GM12878 (cell line): ENCODE measurements around the gene WNT3A. TPM values are rescaled to one million over a fixed set of nuclear protein-coding genes. Genes with fewer than 3 reads are reported as not detected.

ENCODE experiments used
- ATAC-seq: fragments of 200-7000 bp; cut with Tn5 transposase; 3 replicates; pipeline ENCODE4 v1.9.1; 2020; ENCODE audit warnings: mild to moderate bottlenecking, moderate library complexity
- BruUV-seq: library from RNA; stranded (reverse); fragments of 400-500 nt; replicated peaks from 2 replicates; lab custom pipeline; 2021; lab: Mats Ljungman, UMichigan
- CTCF ChIA-PET: fragments of 300-600 bp; sonication (Branson Sonifier 250); formaldehyde crosslinking; extraction: SDS; loops from one replicate; lab custom pipeline; 2021; ENCODE audit warnings: inconsistent platforms; lab: Yijun Ruan, JAX
- POLR2A ChIA-PET: fragments of 350-600 bp; formaldehyde crosslinking; extraction: SDS; loops from one replicate; lab custom pipeline; 2021; ENCODE audit warnings: inconsistent platforms; lab: Charles Lee
- RAD21 ChIA-PET: fragments of 300-600 bp; sonication (Branson Sonifier 250); formaldehyde crosslinking; loops from one replicate; lab custom pipeline; 2023; ENCODE audit warnings: antibody characterized with exemption; ENCODE audit not compliant: unreplicated experiment; lab: Charles Lee
- SMC1A ChIA-PET: fragments of 300-600 bp; sonication (Branson Sonifier 250); formaldehyde crosslinking; loops from one replicate; lab custom pipeline; 2023; ENCODE audit not compliant: unreplicated experiment, uncharacterized antibody; lab: Charles Lee
- DNase-seq: peaks from one replicate; pipeline ENCODE4 v3.0.0-alpha.2; 2011; ENCODE audit warnings: low read depth, low spot score
- FAIRE-seq: peaks from 3 replicates; lab custom pipeline; 2011; peaks lifted over from hg19 to GRCh38; lab: Jason Lieb, UNC
- H2AFZ ChIP-seq: 2 replicates; pipeline ENCODE4 v1.6.0; 2011; ENCODE audit warnings: low read depth, low read length, control low read depth; ENCODE audit not compliant: control insufficient read depth
- H3K27ac ChIP-seq: 2 replicates; pipeline ENCODE4 v1.5.1; 2011; ENCODE audit warnings: control low read depth; ENCODE audit not compliant: control insufficient read depth, insufficient read depth
- H3K27me3 ChIP-seq, 2 experiments: replicated peaks in 1 of 2; 2 replicates each; pipeline versions ENCODE4 v1.6.0 to v1.6.1; 2011; ENCODE audit warnings: low read length in 1 of 2; ENCODE audit not compliant: control insufficient read depth in 2 of 2, insufficient read depth in 2 of 2
- H3K36me3 ChIP-seq, 2 experiments: 2 replicates each; pipeline ENCODE4 v1.5.1; 2011; ENCODE audit warnings: low read length in 1 of 2; ENCODE audit not compliant: control insufficient read depth in 2 of 2, insufficient read depth in 2 of 2
- H3K4me1 ChIP-seq: 2 replicates; pipeline ENCODE4 v1.6.1; 2011; ENCODE audit warnings: mild to moderate bottlenecking, low read length, moderate library complexity, mixed read lengths; ENCODE audit not compliant: control insufficient read depth, insufficient read depth
- H3K4me2 ChIP-seq: 2 replicates; pipeline ENCODE4 v1.6.0; 2011; ENCODE audit warnings: control low read depth; ENCODE audit not compliant: control insufficient read depth, insufficient read depth
- H3K4me3 ChIP-seq: fragments of 200-600 bp; sonication (generic); 2 replicates; pipeline ENCODE4 v1.5.1; 2016
- H3K79me2 ChIP-seq: 2 replicates; pipeline ENCODE4 v1.6.0; 2011; ENCODE audit warnings: low read length; ENCODE audit not compliant: control insufficient read depth, insufficient read depth
- H3K9ac ChIP-seq: 2 replicates; pipeline ENCODE4 v1.8.0; 2011; ENCODE audit warnings: low read length, control low read depth, mixed read lengths; ENCODE audit not compliant: control insufficient read depth, insufficient read depth
- H3K9me3 ChIP-seq: replicated peaks from 3 replicates; pipeline ENCODE4 v1.5.1; 2011; ENCODE audit warnings: mild to moderate bottlenecking, low read length; ENCODE audit not compliant: control insufficient read depth, insufficient read depth
- H4K20me1 ChIP-seq: 2 replicates; pipeline ENCODE4 v1.6.0; 2011; ENCODE audit not compliant: control insufficient read depth, insufficient read depth
- CHD1 ChIP-seq: IDR thresholded peaks from 2 replicates; pipeline ENCODE4 v1.6.1; 2012; ENCODE audit warnings: low read depth, low read length, improper control_type of control experiment
- CREM ChIP-seq: IDR thresholded peaks from 2 replicates; pipeline ENCODE4 v1.6.1; 2014; ENCODE audit warnings: antibody characterized with exemption, low read depth
- HCFC1 ChIP-seq: fragments of 150-350 bp; IDR thresholded peaks from 2 replicates; pipeline ENCODE4 v1.6.1; 2014; ENCODE audit warnings: low read length
- IRF4 ChIP-seq: IDR thresholded peaks from 2 replicates; pipeline ENCODE4 v1.6.1; 2011; ENCODE audit warnings: low read depth, low read length
- NBN ChIP-seq: fragments of 450-650 bp; IDR thresholded peaks from 2 replicates; pipeline ENCODE4 v1.6.1; 2016
- NFYA ChIP-seq: IDR thresholded peaks from 2 replicates; pipeline ENCODE4 v1.6.1; 2011; ENCODE audit warnings: low read depth, mild to moderate bottlenecking, low read length, improper control_type of control experiment, borderline replicate concordance
- NR2C2 ChIP-seq: IDR thresholded peaks from 2 replicates; pipeline ENCODE4 v1.6.1; 2011; ENCODE audit warnings: borderline replicate concordance, low read depth; ENCODE audit not compliant: control insufficient read depth, insufficient read length
- RAD21 ChIP-seq: IDR thresholded peaks from 2 replicates; pipeline ENCODE4 v1.6.1; 2011; ENCODE audit warnings: mild to moderate bottlenecking, low read depth, low read length, moderate library complexity; ENCODE audit not compliant: insufficient read depth
- RAD51 ChIP-seq: fragments of 450-650 bp; IDR thresholded peaks from 2 replicates; pipeline ENCODE4 v1.6.1; 2016; ENCODE audit warnings: moderate library complexity, mild to moderate bottlenecking, inconsistent platforms
- RELA ChIP-seq: fragments of 450-650 bp; IDR thresholded peaks from 2 replicates; pipeline ENCODE4 v1.8.0; 2014; ENCODE audit warnings: borderline replicate concordance; ENCODE audit not compliant: partially characterized antibody
- SREBF2 ChIP-seq: IDR thresholded peaks from 2 replicates; pipeline ENCODE4 v1.6.1; 2012; ENCODE audit warnings: mild to moderate bottlenecking, low read length
- STAT3 ChIP-seq: IDR thresholded peaks from 2 replicates; pipeline ENCODE4 v1.6.1; 2011; ENCODE audit warnings: low read depth, low read length, improper control_type of control experiment
- SUPT20H ChIP-seq: IDR thresholded peaks from 2 replicates; pipeline ENCODE4 v1.6.1; 2011; ENCODE audit warnings: low read depth, mild to moderate bottlenecking, low read length, moderate library complexity, borderline replicate concordance; ENCODE audit not compliant: control insufficient read depth
- USF1 ChIP-seq: IDR thresholded peaks from 2 replicates; pipeline ENCODE4 v1.6.1; 2011; ENCODE audit warnings: borderline replicate concordance, low read depth, mild to moderate bottlenecking, moderate library complexity, mixed read lengths, low read length; ENCODE audit not compliant: insufficient read depth; ENCODE audit errors: extremely low read length
- ZBTB4 ChIP-seq: fragments of 450-650 bp; formaldehyde crosslinking; IDR thresholded peaks from 2 replicates; pipeline ENCODE4 v1.4.0; 2022; ENCODE audit warnings: mild to moderate bottlenecking, moderate library complexity
- ZNF592 ChIP-seq: fragments of 450-650 bp; IDR thresholded peaks from 2 replicates; pipeline ENCODE4 v1.6.1; 2017; ENCODE audit warnings: mild to moderate bottlenecking, moderate library complexity
- ZSCAN29 ChIP-seq: fragments of 450-650 bp; IDR thresholded peaks from 2 replicates; pipeline ENCODE4 v1.6.1; 2017; ENCODE audit warnings: mild to moderate bottlenecking, moderate library complexity
- WGBS: methylation state at CpG from one replicate; pipeline ENCODE4 v1.1.6; 2016; ENCODE audit warnings: low lambda C conversion rate; ENCODE audit not compliant: insufficient replicate concordance, insufficient coverage; ENCODE audit errors: missing lambda C conversion rate; 5-methylcytosine and 5-hydroxymethylcytosine counted together
- in situ Hi-C: fragments of 300-500 bp; cut with MboI; formaldehyde crosslinking; loops from 9 replicates; pipeline ENCODE4 v1.14.3; 2018; ENCODE audit warnings: mixed read lengths
- intact Hi-C: fragments of 100-400 bp; cut with micrococcal nuclease; formaldehyde crosslinking; loops from one replicate; pipeline ENCODE4 v1.14.2; 2022; ENCODE audit not compliant: unreplicated experiment
- polyA plus RNA-seq, 11 experiments: library from polyadenylated mRNA; depleted of rRNA in 4 of 11; unstranded in 6 of 11; stranded (reverse) in 5 of 11; fragments of >200 nt; fragmentation: Nextera tagmentation in 4 of 11; fragmentation: Illumina TruSeq in 1 of 11; extraction: Ambion mirVana in 4 of 11; extraction: Trizol in 1 of 11; gene quantifications; 1 replicate in 1 of 11; 2 replicates in 10 of 11; pipeline versions ENCODE4 v1.2.1 to v1.2.3, GENCODE V29; 2011 to 2016; ENCODE audit warnings: inconsistent platforms in 2 of 11, missing spikeins in 2 of 11, low read depth in 1 of 11
- total RNA-seq, 4 experiments: library from RNA; depleted of rRNA in 3 of 4; stranded (reverse); fragments of >200 nt in 3 of 4; fragmentation: Illumina TruSeq in 1 of 4; extraction: Trizol in 1 of 4; gene quantifications; 2 replicates each; pipeline versions ENCODE4 v1.2.1 to v1.2.3, GENCODE V29; 2013 to 2021

Gene WNT3A
- total and polyA plus RNA-seq, 10 of the 15 experiments (the other 5 are each of a cell fraction or from before 2014, with no cell fraction given): 0.16 TPM; not detected in 9

GRCh38 chr1:228068359-228068758 is 61.6 kb downstream of the WNT3A start (continued):
- TF ChIP-seq ZNF592 (no peak), RAD51 (no peak), CHD1 (no peak), NR2C2 (no peak), CREM (no peak)

GRCh38 chr1:228070173-228070572 is 63.4 kb downstream of the WNT3A start:
- Histone ChIP-seq H3K4me3 (no peak overlapping the region), H3K27me3 (no peaks in the 10 kb centered on the region), H3K79me2 (no peaks in the 10 kb centered on the region), H4K20me1 (no peaks in the 10 kb centered on the region), H3K4me1 (no peaks in the 10 kb centered on the region), H3K36me3 (no peaks in the 10 kb centered on the region), H3K27ac (no peak overlapping the region), H3K4me2 (no peak overlapping the region), H3K9me3 (no peaks in the 10 kb centered on the region), H3K9ac (no peak overlapping the region), H2AFZ (no peak overlapping the region)
- ChIA-PET CTCF (no interaction called here), SMC1A (no interaction called here), RAD21 (no interaction called here), POLR2A (no interaction called here)
- ATAC-seq (no peak), FAIRE-seq (no peak), DNase-seq (no peak)
- in situ Hi-C loops: no loop called here
- intact Hi-C loops: loop anchor here (5.0 to 10.0 kb wide), 2 partner anchors 68 to 305 kb away; no protein-coding TSS in a partner anchor
- 83% methylated on average over 1 of the region's 2 CpGs for WGBS
- BruUV-seq: no TSS peak
- TF ChIP-seq RAD21 (no peak), HCFC1 (no peak), RELA (no peak), IRF4 (no peak), STAT3 (no peak), ZSCAN29 (no peak), NBN (no peak), CREM (no peak), ZBTB4 (CRISPR knock-in tag) (no peak), SUPT20H (no peak), NFYA (no peak), SREBF2 (no peak), USF1 (no peak)
